GM18505 (cell line): Measurements from ENCODE around the gene NUP210L.
A peak's percentile ranks its signal among the peaks of the same experiment; 100 is the strongest.
"Not testable (repeated sequence)": the region's sequence is repeated elsewhere in the genome, so short reads cannot be mapped to it uniquely, and the experiment has no call there.

Source experiments
- ATAC-seq: cut with Tn5 transposase; IDR thresholded peaks from one replicate; pipeline ENCODE4 v1.9.1; 2021; ENCODE audit not compliant: unreplicated experiment
- POLR2A ChIP-seq: IDR thresholded peaks from 4 replicates; pipeline ENCODE4 v1.6.1; 2011; ENCODE audit warnings: borderline replicate concordance; ENCODE audit not compliant: insufficient read depth, insufficient read length; ENCODE audit errors: extremely low read depth

NUP210L gene

DNA sequence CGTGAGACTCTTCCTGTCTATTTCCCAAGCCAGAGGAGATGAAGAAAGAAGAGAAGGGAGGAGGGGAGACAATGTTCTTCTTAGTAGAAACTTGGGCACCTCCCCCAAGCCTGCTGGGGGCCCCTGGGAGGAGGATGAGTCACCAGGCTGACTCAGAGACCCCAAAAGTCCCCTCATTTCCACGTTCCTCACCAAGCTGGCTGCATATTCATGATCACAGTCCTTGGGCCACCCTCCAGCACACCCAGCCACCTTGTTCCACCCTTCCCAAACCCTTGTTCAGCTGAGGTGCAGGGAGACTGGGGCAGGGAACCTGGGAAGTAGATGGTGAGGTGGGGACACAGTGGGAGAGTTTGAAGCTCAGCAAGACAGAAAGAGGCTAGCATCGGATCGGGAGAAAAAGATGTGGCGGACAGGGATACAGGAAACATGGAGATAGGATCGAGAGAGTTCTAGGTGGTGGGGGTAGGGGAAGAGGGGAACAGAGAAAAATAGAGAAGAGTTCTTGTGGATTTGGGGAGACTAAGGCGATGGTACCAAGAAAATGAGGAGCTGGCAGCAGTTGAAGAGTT is 169.4 kb downstream of the NUP210L start:
- ATAC-seq: no peak

DNA sequence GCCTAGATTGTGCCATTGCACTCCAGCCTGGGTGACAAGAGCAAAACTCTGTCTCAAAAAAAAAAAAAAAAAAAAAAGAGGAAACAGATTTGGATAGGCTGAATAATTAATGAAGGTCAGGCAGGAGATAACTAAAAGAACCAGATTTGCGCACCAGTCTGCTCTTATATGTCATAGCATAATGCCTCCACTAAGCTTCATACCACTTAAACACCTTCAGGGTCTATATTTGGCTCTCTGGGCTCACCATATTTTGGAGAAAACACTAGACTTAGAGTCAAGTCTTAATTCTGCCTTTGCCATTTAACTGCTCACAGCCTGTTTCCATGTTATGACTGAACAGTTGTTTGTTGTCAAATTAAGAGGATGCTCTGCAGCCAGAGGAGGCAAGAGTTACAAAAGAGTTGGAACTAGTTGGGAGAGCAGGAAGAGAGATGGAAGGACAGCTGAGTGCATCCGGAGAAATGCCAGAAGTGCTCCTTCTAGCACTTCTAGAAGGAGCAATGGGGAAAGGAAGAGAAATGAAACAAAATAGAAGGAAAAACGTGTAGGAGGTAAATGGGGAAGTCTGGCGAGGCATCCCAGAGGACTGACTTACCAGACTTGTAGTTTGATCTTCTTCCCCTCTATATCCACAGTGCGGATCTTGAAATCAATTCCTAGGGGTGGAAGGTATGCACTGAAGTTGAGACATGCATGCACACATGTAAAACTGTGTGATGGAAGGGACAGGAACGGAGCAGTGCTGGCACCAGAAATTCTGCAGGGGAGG is 170.6 kb downstream of the NUP210L start:
- no peak for TF ChIP-seq POLR2A
- ATAC-seq: no peak

More for the DNA sequence above, 169.4 kb downstream of the NUP210L start:
- no peak for TF ChIP-seq POLR2A

DNA sequence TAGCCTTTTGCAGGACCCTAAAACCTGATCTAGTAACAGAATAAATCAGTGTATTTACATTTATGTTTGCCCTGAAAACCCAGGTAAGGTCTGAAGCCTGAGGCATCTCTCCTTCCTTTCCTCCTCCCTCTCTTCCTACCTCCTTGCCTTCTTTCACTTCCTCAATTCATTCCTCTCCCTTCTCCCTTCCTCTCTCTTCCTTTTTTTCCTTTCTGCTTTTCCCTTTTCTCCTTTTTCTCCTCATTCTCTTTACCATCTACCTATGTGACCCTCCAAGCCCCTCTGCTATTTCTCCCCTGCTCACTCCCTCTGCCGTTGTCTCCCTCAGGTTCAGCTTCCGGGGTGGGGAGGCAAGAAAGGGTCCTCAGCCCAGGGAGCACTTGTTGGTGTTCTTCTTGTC is 173.1 kb downstream of the NUP210L start:
- not testable (repeated sequence) for ATAC-seq

DNA sequence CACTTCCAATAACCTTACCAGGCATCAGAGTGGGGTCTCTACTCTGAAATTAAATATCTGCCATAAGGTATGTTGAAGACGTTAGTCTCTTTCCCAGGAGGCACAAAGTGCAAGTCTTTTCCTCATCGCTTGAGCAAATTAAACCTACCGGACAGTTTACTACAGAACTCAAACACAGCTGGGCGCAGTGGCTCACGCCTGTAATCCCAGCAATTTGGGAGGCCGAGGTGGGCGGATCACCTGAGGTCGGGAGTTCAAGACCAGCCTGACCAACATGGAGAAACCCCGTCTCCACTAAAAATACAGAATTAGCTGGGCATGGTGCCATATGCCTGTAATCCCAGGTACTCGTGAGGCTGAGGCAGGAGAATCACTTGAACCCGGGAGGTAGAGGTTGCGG is 175.8 kb downstream of the NUP210L start:
- ATAC-seq: not testable (repeated sequence)

DNA sequence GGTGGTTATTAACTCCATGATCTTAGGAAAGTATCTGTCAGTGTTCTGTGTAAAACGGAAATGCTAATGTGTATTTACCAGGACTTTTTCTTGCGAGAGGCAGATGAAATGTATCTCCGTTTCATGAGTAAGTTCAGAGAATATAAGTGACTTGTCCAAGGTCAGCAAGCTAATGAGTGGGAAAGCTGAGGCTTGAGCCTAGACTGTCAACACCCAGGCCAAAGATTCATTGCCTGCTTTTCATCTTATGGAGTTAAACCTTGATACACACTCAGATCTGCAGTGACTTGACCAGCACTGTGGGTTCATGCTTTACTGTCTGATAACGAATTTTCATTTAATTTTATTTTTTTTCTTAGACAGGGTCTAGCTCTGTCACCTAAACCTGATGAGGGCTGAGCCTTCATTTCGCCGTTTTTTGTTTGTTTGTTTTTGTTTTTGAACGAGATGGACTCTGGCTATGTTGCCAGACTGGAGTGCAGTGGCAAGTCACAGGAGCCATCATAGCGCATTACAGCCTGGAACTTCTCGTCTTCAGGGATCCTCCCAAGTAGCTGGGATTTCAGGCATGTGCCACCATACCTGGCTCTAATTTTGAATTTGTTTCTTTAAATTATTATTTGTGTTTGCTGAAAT is 176.5 kb downstream of the NUP210L start:
- ATAC-seq: no peak
- no peak for TF ChIP-seq POLR2A

DNA sequence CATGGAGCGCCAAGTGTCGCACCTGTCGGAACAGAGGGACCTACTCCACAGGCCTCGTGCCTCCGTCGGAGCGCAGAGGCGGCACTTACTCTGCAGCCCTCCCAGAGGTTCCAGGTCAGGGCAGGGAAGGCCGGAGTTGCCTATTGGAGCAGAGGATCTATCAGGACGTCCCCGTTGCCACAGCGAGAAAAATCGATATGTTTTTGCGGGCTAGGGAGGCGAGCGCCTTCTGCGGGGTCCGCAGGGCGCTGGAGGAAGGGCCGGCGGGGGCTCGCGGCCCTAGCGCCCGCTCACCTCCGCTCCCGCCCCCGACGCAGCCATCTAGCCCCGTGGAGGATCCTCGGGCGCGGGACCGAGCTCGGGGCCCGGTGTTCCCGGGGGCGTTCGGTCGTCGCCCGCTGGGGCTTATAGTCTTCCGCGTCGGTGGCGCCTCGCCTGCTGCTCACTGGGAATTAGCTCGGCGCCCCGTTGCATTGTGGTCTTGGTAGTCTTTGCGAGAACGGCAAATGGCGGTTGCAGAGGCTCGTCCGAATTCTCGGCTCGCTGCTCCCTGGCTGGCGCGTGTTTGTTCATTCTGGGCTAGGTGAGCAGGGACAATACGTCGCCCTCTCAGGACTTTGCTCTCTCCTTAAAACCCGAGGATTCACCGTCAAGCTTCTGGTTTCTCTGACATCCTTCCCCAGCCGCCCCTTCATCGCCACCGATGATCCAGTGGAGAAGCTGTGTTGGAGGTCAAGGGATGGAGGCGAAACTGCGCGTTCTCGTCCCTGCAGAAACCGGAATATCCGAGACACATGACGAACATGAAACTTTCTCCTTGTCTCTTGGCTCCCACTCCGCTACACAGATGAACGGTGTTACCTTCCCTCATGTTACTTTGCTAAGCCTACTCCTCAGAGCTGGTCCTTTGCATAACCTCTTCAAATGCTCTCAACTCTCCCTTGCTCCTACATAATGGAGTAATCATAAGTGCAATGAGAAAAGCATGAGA is 177.3 kb downstream of the NUP210L start, which contains the start of gene JTB:
Gene JTB (minus strand): TSS at position 425 of the 991 bp plus-strand sequence. CDS start 422 bp downstream, at position 3.
- TF ChIP-seq POLR2A: peak; percentile 95
- peak; percentile 80 for ATAC-seq

DNA sequence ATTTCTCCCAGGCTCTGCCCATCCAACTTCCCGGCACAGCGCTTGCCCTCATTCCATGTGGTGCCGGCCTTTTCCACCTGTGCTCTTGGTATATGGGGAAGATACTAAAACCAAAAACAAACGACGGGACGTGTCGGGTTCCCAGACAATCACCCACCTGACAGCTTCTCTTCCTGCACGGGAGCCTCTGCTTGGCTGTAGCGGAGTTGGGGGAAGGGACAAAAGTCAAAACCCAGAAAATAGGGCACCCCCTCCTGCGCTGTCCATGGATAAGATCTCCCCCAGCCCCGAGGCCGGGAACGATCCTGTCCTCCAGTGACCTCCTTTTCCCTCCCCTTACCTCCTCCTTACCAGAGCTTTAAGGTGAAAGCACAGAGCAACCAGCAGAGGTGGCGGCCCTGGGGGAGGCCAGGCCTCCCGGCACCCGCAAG is 178.0 kb downstream of the NUP210L start:
- ATAC-seq: peak; percentile 2
- TF ChIP-seq POLR2A: no peak

DNA sequence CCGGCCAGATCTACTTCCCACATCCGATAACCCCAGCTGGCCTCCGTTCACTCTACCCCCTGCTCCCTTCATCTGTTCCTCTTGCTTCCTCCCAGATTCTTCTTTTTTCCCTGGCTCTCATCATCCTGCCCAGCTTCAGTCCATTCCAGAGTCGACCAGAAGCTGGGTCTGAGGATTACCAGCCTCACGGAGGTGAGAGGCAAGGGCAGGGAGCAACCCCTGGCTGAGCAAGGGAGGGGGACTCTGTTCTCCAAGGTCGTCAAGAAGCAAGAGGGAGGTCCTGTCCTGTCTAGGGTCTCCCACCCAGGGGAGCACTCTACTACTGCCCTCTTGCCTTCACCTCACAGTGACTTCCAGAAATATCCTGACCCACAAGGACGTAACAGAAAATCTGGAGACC is 181.3 kb downstream of the NUP210L start:
- no peak for ATAC-seq
- peak; percentile 10 for TF ChIP-seq POLR2A

DNA sequence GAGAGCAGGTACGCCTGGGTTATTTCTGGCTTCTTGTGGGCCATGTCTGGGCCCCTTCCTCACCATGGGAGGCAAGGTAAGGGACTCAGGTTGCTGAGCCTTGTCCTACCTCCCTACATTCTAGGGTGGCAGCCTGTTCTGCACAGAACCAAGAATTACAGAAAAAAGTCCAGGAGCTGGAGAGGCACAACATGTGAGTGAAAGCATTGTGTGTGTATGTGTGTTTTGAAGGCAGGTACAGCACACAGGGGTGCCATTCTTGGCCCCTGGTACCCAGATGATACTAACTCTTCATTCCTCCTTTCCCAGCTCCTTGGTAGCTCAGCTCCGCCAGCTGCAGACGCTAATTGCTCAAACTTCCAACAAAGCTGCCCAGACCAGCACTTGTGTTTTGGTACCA is 181.8 kb downstream of the NUP210L start:
- TF ChIP-seq POLR2A: peak; percentile 30
- ATAC-seq: no peak

DNA sequence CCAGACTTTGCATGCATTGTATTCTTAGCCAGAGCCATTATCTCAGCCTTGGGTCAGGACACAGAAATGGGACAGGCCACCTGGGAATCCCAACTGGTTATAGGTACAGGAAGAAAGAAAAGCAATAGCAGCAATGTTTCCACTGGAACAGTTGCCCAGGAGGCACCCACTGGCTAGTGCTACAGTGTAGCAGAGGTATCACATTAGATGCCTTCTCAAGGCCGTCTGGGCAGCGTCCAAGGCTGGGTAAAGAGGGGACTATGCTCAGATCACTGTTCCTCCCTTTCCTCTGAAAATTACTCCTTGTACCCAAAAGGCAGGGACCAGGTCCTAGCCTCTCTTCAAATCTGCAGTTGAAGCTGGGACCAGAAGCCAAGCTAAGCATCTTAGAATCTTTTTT is 184.5 kb downstream of the NUP210L start:
- no peak for ATAC-seq
- no peak for TF ChIP-seq POLR2A

DNA sequence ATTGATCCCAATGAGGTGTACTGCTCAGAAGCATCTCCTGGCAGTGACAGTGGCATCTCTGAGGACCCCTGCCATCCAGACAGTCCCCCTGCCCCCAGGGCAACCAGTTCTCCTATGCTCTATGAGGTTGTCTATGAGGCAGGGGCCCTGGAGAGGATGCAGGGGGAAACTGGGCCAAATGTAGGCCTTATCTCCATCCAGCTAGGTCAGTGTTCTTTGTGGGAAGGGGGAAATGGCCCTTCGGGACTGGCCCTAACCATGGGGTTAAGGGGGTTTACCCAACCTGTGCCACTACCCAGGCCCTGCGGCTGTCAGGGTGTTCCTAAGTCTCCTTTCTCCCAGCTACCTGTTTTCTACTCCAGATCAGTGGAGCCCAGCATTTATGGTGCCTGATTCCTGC is 185.9 kb downstream of the NUP210L start:
- TF ChIP-seq POLR2A: no peak
- ATAC-seq: no peak

DNA sequence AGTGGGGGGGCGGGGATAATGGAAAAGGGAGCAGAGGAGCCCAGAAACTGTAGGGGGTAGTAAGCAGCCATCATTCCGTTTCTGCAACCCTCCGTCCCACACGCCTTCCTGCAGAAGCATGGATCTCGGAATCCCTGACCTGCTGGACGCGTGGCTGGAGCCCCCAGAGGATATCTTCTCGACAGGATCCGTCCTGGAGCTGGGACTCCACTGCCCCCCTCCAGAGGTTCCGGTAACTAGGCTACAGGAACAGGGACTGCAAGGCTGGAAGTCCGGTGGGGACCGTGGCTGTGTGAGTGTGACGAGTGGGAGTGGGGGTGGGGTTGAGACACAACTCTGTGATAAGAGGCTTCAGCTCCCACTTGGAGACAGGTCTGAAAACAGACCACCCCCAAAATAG is 186.5 kb downstream of the NUP210L start:
- TF ChIP-seq POLR2A: no peak
- no peak for ATAC-seq

DNA sequence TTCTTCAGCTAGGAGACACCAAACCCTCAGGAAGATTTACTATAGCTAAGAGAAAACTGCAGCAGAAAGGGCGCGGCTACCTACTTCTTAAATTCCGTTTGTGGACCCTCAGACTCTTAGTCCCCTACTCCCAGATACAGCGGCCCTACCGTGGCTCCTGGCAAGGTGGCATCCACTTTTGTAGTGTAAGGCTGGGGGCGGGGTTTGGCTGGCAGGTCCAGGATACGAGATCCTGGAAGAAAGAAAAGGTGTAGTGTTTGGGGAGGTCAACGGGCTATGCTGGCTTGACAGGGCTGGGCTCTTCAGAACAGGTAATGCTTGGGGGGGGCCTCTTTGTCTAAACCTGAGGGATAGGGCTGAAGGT is 186.9 kb downstream of the NUP210L start:
- no peak for TF ChIP-seq POLR2A
- no peak for ATAC-seq

DNA sequence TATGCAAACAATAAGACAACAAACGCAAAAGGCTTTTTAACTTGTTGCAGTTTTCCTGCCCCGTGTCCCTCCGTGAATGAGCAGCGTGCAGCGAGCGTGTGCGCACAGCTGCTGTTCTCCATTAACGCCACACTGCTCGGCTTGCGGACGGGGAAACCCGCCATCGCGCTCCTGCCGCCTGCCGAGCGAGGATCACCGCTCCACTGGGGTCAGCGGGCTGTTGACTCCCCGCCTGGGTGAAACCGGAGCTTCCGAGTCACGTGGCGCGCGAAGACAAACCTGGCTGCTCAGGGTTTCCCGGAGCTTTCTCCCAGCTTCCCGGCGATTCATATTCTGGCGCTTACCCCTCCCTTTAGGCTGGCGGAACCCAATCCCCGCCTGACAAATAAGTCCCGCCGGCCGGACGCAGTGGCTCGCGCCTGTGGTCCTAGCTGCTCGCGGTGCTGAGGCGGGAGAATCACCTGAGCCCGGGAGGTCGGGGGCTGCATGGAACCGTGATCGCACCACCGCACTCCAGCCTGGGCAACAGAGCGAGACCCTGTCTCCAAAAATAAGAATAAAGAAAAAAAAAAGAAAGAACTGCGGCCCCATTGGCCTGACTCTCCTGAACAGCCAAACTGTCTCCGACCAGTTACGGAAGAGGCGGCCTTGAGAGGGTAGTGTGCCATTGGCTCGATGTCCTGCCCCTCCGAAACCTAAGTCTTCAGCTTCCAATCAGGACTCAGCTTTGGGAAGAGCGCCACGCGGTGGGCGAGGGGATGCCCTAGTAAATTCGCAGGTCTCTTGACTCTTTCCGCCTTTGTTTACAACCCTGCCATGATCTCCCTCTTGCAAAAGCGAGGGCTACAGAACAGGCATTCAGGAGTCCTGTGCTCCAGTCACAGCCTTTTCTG is 187.5 kb downstream of the NUP210L start, which contains the start of gene CREB3L4:
Gene CREB3L4 (plus strand): TSS at position 796 of the 893 bp plus-strand sequence. CDS start 624 bp downstream, outside the sequence.
- peak; percentile 84 for TF ChIP-seq POLR2A
- peak; percentile 59 for ATAC-seq
